C1 segment of cervical spinal cord (tissue), 14 donors: ENCODE data around the gene FAM236D.
"Not testable (repeated sequence)": the region's sequence is repeated elsewhere in the genome, so short reads cannot be mapped to it uniquely, and the experiment has no call there.

Experiments used
- DNase-seq, 14 donors: peaks; one replicate each; lab custom pipeline; 2025; lab: John Stamatoyannopoulos, UW

FAM236D gene

GRCh38 chrX:72808110-72808509 is at the start of gene FAM236D:
Gene FAM236D (minus strand): TSS chrX:72808210. CDS start chrX:72808110, 100 bp downstream.
- not testable (repeated sequence) for DNase-seq

GRCh38 chrX:72837532-72837931 is 29.5 kb upstream of the FAM236D start:
- DNase-seq: not testable (repeated sequence)

- DNase-seq: not testable (repeated sequence)
Observed at GRCh38 chrX:72830701-72831100, 22.7 kb upstream of the FAM236D start.

- not testable (repeated sequence) for DNase-seq
Observed at GRCh38 chrX:72790390-72790789, 17.6 kb downstream of the FAM236D start.

GRCh38 chrX:72788142-72788541 is 19.9 kb downstream of the FAM236D start:
- not testable (repeated sequence) for DNase-seq

GRCh38 chrX:72783964-72784363 is 24.0 kb downstream of the FAM236D start:
- DNase-seq: not testable (repeated sequence)

- DNase-seq: not testable (repeated sequence)
Observed at GRCh38 chrX:72783365-72783936, 24.6 kb downstream of the FAM236D start.

- DNase-seq: not testable (repeated sequence)
Observed at GRCh38 chrX:72782560-72782959, 25.4 kb downstream of the FAM236D start, which contains the start of gene FAM236B. Gene FAM236B (minus strand): TSS chrX:72782660. CDS start chrX:72782560, 100 bp downstream.

- DNase-seq: not testable (repeated sequence)
Observed at GRCh38 chrX:72778146-72778545, 29.9 kb downstream of the FAM236D start.

GRCh38 chrX:72777467-72777790 is 30.6 kb downstream of the FAM236D start:
- not testable (repeated sequence) for DNase-seq

- not testable (repeated sequence) for DNase-seq
Observed at GRCh38 chrX:72776653-72777466, 31.1 kb downstream of the FAM236D start, which contains the start of gene DMRTC1B. Gene DMRTC1B (plus strand): TSS chrX:72776890. CDS start chrX:72845136, 68,246 bp downstream.

GRCh38 chrX:72760454-72760853 is 47.6 kb downstream of the FAM236D start:
- not testable (repeated sequence) for DNase-seq
